Activated naive CD8-positive, alpha-beta T cell (primary cell): Measurements from ENCODE around the gene C9orf50.
A peak's percentile ranks its signal among the peaks of the same experiment; 100 is the strongest.
"Not testable (repeated sequence)": the region's sequence is repeated elsewhere in the genome, so short reads cannot be mapped to it uniquely, and the experiment has no call there.

Experiments
- H3K27ac Mint-ChIP-seq: one replicate; pipeline ENCODE4 v1.8.0; 2021; ENCODE audit warnings: mixed read lengths
- H3K27me3 Mint-ChIP-seq: one replicate; pipeline ENCODE4 v1.8.0; 2021; ENCODE audit warnings: mixed read lengths
- H3K36me3 Mint-ChIP-seq: one replicate; pipeline ENCODE4 v1.8.0; 2021; ENCODE audit warnings: mixed read lengths
- H3K4me1 Mint-ChIP-seq: one replicate; pipeline ENCODE4 v1.8.0; 2021; ENCODE audit warnings: low read depth, mixed read lengths
- H3K4me3 Mint-ChIP-seq: one replicate; pipeline ENCODE4 v1.8.0; 2021; ENCODE audit warnings: mild to moderate bottlenecking, mixed read lengths
- H3K9me3 Mint-ChIP-seq: one replicate; pipeline ENCODE4 v1.8.0; 2021; ENCODE audit warnings: low read depth, mixed read lengths

The C9orf50 gene

DNA sequence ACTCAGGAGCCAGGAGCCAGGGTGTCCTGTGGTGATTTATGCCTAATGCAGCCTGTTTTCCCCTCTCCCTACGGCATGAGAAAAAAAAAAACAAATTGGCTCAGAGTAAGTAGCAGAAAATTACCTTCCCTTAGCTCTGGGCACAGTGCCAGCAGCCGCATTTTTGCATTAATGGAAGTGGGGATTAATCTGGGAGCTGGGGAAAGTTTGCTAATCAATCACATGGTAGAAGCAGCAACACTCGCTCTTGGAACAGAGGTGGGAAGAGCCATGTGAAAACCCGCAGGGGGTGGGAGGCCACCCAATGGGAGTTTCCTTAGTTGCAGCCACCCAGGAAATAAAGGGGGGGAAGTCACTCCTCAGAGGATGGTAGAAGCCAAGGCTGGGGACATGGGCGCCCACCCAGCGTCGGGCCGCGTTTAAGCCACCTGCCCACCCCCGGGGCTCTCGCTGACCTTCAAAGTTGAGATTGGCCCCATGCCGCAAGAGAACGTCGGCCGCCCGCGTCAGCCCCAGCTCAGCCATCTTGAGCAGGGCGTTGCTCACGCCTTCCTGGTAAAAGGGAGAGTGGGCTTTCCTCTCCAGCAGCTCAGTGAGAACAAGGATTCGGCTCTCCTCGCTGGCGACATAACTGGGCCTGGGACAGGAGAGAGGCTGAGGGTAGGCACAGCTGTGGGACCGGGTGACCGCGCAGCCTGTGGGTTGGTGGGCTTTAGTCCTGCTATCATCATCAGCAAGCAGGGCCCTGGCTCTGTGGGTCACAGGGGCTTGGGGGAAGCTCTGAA, 19.4 kb upstream of the C9orf50 start:
- Mint-ChIP-seq H3K9me3 (no peaks in the 10 kb centered on the region), H3K4me1 (peaks cover 19% of the 10 kb centered on the region), H3K27me3 (no peaks in the 10 kb centered on the region), H3K4me3 (peak overlapping the region; percentile 92), H3K27ac (peak overlapping the region; percentile 86), H3K36me3 (no peaks in the 10 kb centered on the region)

- H3K36me3 Mint-ChIP-seq: no peaks in the 10 kb centered on the region
- peak overlapping the region; percentile 54 for H3K27ac Mint-ChIP-seq
- H3K4me1 Mint-ChIP-seq: peaks cover 19% of the 10 kb centered on the region
- H3K9me3 Mint-ChIP-seq: no peaks in the 10 kb centered on the region
- peak overlapping the region; percentile 92 for H3K4me3 Mint-ChIP-seq
- no peaks in the 10 kb centered on the region for H3K27me3 Mint-ChIP-seq
Measured at GRCh38 chr9:129639756-129640085, 18.8 kb upstream of the C9orf50 start.

GRCh38 chr9:129639034-129639630, 18.2 kb upstream of the C9orf50 start:
- Mint-ChIP-seq H3K27ac (peak overlapping the region; percentile 22), H3K27me3 (no peaks in the 10 kb centered on the region), H3K9me3 (no peaks in the 10 kb centered on the region), H3K4me1 (peaks cover 19% of the 10 kb centered on the region), H3K36me3 (no peaks in the 10 kb centered on the region), H3K4me3 (no peak overlapping the region)

GRCh38 chr9:129637673-129638439, 17.0 kb upstream of the C9orf50 start:
- H3K27ac Mint-ChIP-seq: no peak overlapping the region
- no peaks in the 10 kb centered on the region for H3K9me3 Mint-ChIP-seq
- peak overlapping the region; percentile 17 for H3K4me3 Mint-ChIP-seq
- peaks cover 19% of the 10 kb centered on the region for H3K4me1 Mint-ChIP-seq
- H3K36me3 Mint-ChIP-seq: no peaks in the 10 kb centered on the region
- H3K27me3 Mint-ChIP-seq: no peaks in the 10 kb centered on the region

DNA sequence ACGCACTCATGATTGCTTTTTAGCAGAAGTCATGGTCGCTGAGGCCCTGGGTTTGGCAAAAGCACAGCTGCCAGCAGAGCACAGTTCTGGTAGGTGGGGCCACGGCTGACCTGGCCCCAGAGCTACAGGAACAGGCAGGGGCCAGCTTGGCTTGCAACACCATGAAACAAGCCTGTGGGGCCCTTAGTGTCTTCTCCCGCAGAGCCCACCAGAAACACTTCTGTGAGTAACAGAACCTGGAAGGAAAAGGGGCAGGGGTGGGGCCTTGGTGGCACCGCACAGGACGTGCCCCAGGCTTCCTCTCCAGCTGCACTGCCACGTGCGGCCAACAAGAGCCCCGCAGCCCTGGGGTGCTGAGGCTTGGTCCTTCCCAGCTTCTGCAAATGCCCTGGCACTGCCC, 16.2 kb upstream of the C9orf50 start:
- no peaks in the 10 kb centered on the region for H3K9me3 Mint-ChIP-seq
- H3K27me3 Mint-ChIP-seq: no peaks in the 10 kb centered on the region
- H3K27ac Mint-ChIP-seq: peak overlapping the region; percentile 34
- H3K36me3 Mint-ChIP-seq: no peaks in the 10 kb centered on the region
- no peak overlapping the region for H3K4me3 Mint-ChIP-seq
- peaks cover 17% of the 10 kb centered on the region for H3K4me1 Mint-ChIP-seq

- not testable (repeated sequence) for H3K27me3 Mint-ChIP-seq, H3K9me3 Mint-ChIP-seq, H3K36me3 Mint-ChIP-seq, H3K27ac Mint-ChIP-seq, H3K4me3 Mint-ChIP-seq
- peaks cover 23% of the 10 kb centered on the region for H3K4me1 Mint-ChIP-seq
Measured at GRCh38 chr9:129636343-129636742, 15.4 kb upstream of the C9orf50 start.

- H3K9me3 Mint-ChIP-seq: no peaks in the 10 kb centered on the region
- no peak overlapping the region for H3K4me3 Mint-ChIP-seq
- H3K27ac Mint-ChIP-seq: no peak overlapping the region
- H3K36me3 Mint-ChIP-seq: no peaks in the 10 kb centered on the region
- H3K4me1 Mint-ChIP-seq: peaks cover 25% of the 10 kb centered on the region
- no peaks in the 10 kb centered on the region for H3K27me3 Mint-ChIP-seq
Measured at GRCh38 chr9:129635099-129636065, 14.5 kb upstream of the C9orf50 start.

- Mint-ChIP-seq H3K4me1 (peaks cover 36% of the 10 kb centered on the region), H3K27me3 (no peaks in the 10 kb centered on the region), H3K36me3 (no peaks in the 10 kb centered on the region), H3K9me3 (no peaks in the 10 kb centered on the region), H3K27ac (peak overlapping the region; percentile 50), H3K4me3 (no peak overlapping the region)
Measured at GRCh38 chr9:129633848-129634247, 12.9 kb upstream of the C9orf50 start.

- no peaks in the 10 kb centered on the region for H3K9me3 Mint-ChIP-seq
- H3K27ac Mint-ChIP-seq: no peak overlapping the region
- no peaks in the 10 kb centered on the region for H3K27me3 Mint-ChIP-seq
- peaks cover 39% of the 10 kb centered on the region for H3K4me1 Mint-ChIP-seq
- H3K36me3 Mint-ChIP-seq: no peaks in the 10 kb centered on the region
- no peak overlapping the region for H3K4me3 Mint-ChIP-seq
Measured at GRCh38 chr9:129633207-129633606, 12.3 kb upstream of the C9orf50 start.

DNA sequence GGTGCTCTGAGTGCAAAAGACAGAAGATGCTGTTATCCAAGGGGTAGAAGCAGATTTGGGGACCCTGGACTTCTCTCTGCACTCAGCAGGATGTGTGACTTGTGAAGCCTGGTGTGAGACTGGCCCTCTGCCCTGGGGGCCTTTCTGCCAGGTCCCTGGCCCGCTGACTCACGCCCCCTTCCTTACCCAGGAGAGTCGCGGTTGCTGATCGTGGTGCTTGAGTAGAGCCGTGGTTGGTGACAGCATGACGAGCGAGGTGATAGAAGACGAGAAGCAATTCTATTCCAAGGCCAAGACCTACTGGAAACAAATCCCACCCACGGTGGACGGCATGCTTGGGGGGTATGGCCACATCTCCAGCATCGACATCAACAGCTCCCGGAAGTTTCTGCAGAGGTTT, 11.6 kb upstream of the C9orf50 start:
- no peaks in the 10 kb centered on the region for H3K9me3 Mint-ChIP-seq
- no peaks in the 10 kb centered on the region for H3K27me3 Mint-ChIP-seq
- no peak overlapping the region for H3K4me3 Mint-ChIP-seq
- H3K4me1 Mint-ChIP-seq: peaks cover 45% of the 10 kb centered on the region
- peaks cover 2% of the 10 kb centered on the region for H3K36me3 Mint-ChIP-seq
- peak overlapping the region; percentile 46 for H3K27ac Mint-ChIP-seq

DNA sequence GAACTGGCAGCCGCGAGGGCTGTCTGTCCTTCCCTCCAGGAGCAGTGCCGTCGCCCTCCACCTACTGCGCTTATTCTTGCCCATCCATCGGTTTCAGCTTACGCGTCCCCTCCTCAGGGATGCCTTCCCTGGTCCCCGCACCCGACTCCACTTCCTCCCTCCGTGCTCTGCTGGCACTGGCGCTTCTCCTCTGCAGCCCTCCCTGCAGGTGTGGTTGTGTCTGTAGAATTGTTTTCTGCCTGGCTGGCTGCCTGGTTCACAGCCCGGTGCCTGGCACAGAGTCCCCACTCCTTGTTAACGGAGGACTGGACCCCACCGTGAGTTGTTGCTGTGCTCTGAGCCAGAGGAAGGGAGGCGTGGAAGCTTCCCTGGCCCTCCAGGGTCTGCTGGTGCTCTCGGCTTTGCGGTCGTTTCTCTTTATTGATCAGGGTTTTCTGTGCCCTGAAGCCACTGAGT, 10.8 kb upstream of the C9orf50 start:
- H3K4me3 Mint-ChIP-seq: no peak overlapping the region
- peaks cover 52% of the 10 kb centered on the region for H3K4me1 Mint-ChIP-seq
- peaks cover 6% of the 10 kb centered on the region for H3K36me3 Mint-ChIP-seq
- no peaks in the 10 kb centered on the region for H3K9me3 Mint-ChIP-seq
- peak overlapping the region; percentile 41 for H3K27ac Mint-ChIP-seq
- no peaks in the 10 kb centered on the region for H3K27me3 Mint-ChIP-seq

DNA sequence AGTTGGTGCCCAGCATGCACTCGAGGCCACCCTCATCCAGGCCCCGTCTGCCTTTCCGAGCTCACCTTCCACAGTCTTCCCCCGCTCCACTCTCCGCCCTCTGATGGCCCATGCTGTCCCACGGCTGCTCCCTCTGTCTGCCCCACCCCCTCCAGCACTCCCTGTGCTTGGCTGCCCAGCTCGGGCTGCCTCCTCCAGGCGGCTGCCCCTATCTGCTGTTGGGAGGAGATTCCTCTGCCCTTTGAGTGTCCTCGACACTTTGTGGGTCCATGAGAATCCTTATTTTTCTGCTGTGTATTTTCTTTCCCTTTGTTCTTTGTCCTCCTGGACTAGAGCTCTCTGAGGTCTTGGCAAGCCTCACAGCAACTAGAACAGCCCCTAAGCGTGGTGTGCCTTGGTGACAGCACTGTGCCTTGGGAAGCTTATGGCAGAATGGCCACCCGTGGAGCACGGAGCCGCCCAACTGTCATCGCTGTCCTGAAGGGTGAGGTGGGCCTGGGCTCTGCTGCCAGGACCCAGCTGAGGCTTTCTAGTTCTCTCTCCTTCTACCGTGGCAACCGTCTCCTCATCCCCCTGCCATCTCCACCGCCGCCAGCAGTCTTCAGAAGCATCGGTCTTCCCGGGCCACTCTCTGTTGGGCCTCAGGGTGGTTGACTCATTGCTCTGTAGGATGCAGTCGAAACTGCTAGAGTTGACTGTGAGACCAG, 10.2 kb upstream of the C9orf50 start:
- Mint-ChIP-seq H3K27ac (peak overlapping the region; percentile 41), H3K36me3 (peaks cover 6% of the 10 kb centered on the region), H3K4me3 (no peak overlapping the region), H3K4me1 (peaks cover 52% of the 10 kb centered on the region), H3K27me3 (no peaks in the 10 kb centered on the region), H3K9me3 (no peaks in the 10 kb centered on the region)

DNA sequence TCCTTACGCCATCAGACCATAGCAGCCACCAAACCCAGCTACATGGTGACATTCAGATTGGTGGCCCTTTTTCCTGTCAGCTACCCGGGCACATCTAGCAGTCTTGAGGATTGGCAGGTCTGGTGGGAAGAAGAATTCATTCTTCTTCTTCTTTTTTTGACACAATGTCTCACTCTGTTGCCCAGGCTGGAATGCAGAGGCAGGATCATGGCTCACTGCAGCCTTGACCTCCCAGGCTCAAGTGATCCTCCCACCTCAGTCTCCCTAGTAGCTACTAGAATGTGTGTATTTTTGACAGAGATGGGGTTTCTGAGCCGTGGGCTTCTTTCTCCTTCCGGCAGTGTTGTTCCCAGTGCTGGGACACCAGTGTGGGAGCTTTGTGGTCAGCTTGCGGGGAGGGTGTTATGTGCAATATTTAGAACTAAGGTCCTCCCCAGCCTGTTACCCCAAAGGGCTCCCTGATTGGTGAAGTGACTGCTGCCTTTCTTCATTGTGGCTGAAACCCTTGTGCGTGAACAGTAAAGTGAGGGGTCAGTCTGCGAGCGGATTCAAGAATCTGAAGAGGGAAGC, 8.4 kb upstream of the C9orf50 start:
- Mint-ChIP-seq H3K36me3 (peaks cover 6% of the 10 kb centered on the region), H3K9me3 (no peaks in the 10 kb centered on the region), H3K27me3 (no peaks in the 10 kb centered on the region), H3K4me1 (peaks cover 61% of the 10 kb centered on the region), H3K4me3 (peak overlapping the region; percentile 97), H3K27ac (peak overlapping the region; percentile 46)

DNA sequence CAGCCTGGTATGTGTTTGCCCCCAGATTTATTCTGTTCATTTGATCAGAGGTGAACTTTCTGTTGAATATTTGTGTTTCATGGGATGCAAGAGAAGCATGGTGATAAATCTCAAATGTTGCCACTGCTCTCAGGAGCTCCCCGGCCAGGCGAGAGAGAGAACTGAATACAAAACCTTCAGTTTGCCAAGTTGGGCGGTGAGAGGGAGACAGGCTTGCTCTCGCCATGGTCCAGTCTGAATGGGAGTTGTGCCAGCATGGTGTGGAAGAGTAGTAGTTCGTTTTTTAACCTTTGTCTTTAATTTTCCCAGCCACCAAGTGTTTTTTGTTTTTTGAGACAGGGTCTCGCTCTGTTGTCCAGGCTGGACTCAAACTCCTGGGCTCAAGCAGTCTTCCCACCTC, 7.8 kb upstream of the C9orf50 start:
- Mint-ChIP-seq H3K9me3 (no peaks in the 10 kb centered on the region), H3K4me3 (peak overlapping the region; percentile 97), H3K36me3 (peaks cover 6% of the 10 kb centered on the region), H3K4me1 (peaks cover 65% of the 10 kb centered on the region), H3K27me3 (no peaks in the 10 kb centered on the region), H3K27ac (peak overlapping the region; percentile 34)
